Activated CD8-positive, alpha-beta memory T cell treated with anti-CD3 and anti-CD28 coated beads for 48 hours (primary cell): Measurements from ENCODE around the gene PAX2.

Experiments used
- DNase-seq, 3 experiments: peaks; one replicate each; pipeline ENCODE4 v3.0.0-alpha.2; 2020; ENCODE audit warnings: low read depth in 2 of 3, low spot score in 2 of 3

PAX2 gene

DNA sequence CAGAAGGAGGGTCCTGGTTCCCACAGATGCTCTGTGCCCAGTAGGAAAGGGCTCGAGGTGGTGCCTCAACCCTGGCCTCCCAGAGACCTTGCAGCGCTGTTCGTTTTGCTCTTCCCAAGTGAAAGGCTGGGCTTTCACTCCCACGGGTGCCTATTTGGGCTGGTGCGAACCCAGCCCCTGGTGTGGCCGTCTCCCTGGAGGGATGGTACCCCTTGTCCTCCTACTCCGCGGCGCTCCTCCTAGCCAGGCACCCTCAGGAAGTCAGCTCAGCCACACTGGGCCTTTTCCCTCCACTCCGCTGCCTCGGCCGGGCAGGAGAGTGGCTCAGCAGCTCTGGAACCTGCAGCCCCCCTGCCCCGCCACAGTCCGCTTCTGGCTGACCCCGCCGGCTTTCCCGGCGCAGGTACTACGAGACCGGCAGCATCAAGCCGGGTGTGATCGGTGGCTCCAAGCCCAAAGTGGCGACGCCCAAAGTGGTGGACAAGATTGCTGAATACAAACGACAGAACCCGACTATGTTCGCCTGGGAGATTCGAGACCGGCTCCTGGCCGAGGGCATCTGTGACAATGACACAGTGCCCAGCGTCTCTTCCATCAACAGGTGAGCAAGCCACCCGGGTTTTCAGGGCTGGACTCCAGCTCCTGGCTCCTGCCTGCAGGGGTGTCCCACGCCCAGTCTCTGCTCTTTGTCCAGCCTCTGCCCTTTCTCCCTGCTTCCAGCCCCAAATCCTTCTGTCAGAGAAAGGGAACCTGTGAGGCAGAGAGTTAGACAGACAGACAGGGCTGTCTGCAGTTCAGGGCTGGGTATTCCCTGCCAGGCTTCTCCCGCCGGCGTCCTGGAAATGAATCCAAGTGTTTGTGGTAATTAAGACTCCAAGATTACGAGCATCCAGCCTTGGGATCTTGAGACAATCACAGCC is 5.2 kb downstream of the PAX2 start:
- DNase-seq = no peak

DNA sequence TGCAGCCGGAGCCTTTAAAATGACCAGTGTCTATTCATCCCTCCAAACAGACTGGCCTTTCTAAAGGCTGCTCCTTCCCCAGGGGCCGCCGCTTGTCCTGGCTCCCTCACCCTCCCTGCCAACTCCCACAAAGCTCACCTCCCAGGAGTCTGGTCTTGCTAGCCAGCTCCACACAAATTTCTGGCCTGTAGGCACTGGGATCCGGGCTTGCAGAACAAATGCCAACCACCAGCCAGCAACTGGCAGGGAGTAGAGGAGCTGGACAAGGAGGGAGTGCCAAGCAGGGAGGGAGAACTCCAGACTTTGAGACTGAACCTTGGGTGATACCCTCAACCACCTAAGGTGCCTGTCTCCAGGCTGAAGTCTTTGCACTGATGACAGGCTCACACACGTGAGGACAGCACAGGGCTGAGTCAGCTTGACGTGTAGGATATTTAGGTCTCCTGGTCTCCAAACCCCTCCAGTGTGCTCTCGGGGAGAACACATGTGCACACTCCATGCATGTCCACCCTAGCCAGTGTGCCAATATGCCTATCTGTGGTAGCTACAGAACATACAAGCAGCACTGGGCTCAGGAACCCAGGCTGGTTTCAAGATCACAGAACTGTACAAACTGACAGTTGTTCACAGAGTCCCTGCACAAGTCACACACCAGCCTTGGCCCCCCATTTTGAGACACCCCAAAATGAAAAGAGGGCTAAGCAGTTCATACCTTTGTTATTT is 6.0 kb downstream of the PAX2 start:
- DNase-seq = no peak

DNA sequence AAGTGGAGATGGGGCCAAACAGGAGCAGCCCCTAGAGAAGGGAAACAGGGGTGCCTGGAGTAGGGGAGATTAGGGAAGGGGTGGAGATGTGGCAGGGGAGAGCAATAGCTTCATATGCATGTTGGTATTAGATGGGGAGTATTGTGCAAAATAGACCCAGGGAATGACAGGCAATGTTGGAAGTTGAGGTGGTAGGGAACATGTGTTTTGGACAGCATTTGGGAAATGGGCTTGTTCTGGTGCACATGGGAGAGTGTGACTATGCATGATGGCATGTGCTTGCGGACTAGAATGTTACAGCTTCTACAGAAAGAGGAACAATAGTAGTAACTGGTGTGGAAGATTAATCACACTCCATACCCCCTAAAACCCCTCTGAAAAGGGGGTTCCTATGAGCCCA is 10.4 kb downstream of the PAX2 start:
- no peak for DNase-seq

DNA sequence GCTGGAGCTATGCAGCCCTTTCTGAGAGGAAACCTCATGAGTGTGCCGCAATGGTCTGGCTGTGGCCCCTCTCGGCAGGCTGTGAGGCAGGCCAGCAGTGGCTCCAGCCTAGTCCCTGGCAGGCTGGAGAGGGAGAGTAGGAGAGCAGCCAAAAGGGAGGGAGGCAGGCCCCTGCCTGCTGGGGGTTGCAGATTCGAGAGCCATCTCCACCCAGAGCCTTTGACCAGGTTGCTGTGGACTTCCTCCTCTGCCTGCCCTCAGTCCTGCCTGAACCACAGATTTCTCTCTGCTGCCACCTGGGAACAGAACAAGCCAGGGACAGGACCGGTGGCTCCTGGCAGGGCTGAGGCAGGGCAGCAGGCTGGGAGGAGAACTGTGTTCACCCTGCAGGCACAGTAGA is 13.9 kb downstream of the PAX2 start:
- DNase-seq = no peak

DNA sequence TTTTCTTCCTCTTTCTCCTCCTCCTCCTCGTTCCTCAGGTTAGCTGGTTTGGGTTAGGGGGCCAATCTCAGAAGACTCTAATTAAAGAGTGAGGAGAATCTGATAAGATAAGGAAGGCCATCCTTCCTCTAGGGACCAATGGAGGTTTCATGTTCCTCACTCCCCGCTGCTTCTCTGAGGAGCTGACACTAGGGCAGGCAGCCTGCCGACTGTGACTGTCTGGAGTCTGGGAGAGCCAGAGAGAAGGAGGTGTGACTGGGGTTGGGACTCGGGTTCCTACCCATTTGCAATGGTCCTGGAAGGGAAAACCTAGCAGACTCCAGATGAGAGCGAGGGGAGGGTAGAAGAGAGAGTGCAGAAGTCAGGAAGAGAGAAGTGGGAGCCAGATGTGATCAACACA is 15.3 kb downstream of the PAX2 start:
- no peak for DNase-seq

DNA sequence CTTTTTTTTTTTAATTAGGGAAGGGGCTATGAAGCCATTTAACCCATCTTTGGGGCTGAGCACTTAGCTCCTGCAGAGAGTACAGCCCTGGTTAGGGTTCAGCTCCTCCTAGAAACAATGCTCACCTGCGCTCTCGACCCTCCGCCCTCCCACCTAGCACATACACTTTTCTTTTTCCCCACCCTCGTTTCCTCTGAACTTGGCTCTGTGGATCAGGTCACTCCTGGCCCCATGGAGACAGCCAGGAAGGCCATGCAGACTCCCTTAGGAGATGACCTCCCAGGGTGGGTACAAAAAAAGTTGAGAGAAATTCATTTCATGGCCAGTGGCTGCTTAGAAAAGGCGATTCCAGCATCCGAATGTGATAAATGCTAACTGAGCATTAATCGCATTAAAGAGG is 15.8 kb downstream of the PAX2 start:
- DNase-seq = no peak

DNA sequence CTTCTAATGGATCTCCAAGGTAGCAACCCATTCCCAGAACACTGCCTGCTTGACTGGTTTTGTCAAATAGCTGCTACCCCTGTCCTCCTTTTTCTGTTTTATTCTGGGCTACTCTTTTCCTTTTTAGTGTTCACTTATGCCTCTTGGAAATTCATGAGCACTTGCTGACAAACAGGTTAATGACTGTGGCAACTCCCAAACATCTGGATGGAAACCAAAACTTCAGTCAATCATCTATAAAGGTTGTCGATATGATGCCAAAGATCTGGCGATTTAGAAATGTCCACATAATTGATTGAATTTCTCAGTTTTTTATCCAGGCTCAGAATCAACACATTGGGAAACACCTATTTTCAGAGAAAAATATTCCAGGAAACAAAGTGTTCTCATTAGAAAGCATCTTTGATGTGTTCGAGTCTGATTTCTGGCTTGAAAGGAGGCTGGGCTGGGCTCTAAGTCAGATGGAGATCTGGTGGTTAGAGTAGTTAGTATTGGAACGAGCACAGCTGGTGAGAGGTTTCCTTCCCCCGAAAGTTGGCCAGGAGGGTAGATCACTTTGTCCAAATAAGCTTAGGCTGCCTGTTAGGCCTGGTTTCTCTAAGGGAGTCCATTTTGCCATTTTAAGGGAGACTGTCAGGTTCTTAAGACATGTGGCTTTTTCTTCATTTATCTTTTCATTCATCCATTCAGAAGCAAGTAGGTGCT is 17.8 kb downstream of the PAX2 start:
- DNase-seq = no peak

DNA sequence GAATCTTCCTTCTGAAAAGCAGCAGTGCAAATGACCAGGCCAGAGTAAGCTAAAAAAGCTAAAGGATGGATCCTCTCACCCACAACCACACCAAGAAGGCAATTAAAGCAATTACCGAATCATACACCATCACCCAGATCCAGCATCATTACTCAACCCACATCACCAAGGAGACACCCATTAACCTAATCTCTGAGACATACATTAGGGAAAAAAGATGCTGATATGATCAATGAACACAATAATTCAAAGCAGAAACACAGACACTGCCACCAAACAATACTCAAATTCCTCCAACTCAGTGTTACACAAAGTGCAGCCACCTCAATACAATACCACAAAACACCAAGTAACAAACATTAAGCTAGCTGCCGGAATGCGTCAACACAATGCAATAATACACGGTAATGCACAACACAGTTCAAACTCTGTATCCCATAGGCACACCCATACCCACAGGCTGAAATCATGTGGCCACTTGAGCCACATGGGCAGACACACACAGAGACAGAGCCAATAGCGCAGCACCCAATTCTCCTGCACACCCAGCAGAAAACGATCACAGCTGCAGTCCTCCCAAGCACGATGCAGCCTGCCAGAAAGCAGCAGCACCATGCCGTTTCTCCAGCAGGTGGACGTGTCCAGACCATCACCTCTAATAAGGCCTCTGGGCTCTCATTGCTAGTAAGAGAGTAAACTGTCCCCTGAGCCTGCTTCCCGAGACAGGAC is 21.5 kb downstream of the PAX2 start:
- DNase-seq = no peak

DNA sequence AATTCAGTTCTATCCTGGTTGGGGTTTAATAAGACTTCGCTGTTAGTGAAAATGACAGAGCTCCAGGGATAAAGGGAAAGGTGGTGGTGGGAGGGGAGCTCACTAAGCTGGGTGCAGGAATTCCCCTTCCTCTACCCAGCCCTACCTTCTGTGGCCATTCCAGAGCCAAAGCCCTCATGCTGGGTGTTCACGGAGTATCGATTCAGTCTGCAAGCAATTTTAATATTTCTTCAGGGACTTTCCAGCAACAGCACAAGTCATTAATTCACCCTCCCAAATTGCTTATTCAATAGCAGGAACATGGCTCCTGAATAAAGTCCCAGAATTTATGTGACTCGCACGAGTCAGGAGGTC is 22.0 kb downstream of the PAX2 start:
- no peak for DNase-seq

DNA sequence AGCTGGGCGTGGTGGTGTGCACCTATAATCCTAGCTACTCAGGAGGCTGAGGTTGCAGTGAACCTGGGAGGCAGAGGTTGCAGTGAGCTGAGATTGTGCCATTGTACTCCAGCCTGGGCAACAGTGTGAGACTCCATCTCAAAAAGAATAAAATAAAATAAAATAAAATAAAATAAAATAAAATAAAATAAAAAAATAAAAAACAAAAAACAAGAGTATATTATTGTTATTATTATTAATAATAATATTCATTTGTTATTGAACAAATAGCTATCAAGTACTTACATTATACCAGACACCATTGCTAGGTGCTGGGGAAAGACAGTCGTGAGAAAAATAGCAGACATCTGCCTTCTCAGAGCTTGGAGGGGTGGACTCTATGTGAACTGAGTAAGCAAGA is 24.1 kb downstream of the PAX2 start:
- DNase-seq = no peak

DNA sequence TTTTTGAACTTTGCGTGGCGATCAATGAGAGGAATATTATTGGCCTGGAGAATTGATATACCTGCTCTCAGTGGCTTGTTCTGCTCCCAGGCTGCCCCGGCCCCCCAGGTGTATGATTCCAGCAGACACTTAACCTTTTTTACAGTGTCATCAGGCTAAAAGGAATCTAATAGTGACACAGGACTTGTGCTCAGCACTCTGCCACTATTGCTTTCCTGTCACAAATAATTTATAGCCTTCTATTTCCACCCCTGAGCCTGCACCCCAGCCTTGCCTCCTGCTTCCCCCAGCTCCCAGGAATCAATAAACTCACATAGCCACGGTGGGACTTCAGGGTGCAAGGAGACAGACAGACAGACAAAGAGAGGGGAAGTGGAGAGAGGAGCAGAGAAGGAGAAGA is 28.3 kb downstream of the PAX2 start:
- DNase-seq = no peak

DNA sequence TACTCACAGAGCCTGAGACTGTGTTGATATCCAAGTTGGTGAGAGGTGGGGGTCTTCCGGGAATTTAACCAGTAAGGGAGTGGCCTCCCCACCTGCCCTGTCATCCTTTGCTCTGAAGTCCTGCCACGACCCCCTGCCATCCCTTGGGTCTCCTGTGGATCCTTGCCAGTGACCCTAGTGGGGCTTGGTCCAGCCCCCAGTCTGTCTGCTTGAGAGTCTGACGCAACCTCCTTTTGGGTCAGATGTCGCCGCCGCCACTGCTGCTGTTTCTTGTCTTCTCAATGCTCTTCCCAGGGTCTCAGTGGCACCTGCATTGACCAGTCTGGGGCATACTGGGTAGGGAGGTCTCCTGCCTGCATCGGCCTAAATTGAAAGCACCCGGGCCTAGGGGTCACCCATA is 28.8 kb downstream of the PAX2 start:
- DNase-seq = no peak

DNA sequence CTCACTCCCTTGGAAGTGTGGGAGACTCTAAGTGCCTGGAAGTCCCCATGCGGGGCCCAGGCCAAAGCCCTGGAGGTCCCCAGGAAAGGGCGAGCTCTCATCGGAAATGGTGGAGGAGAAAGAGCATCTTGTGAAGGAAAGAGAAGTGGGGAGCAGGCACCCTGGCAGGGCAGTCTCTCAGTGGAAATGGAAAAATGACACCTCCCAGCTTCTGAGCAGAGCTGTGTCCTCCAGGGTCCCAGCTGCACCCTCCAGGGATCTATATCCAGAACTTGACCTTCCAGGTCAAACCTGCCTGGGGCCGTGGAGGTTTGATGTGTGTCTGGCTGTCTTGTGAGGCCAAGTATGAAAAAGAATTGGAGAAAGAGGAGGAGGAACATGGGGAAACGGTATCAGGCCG is 29.5 kb downstream of the PAX2 start:
- DNase-seq = no peak

DNA sequence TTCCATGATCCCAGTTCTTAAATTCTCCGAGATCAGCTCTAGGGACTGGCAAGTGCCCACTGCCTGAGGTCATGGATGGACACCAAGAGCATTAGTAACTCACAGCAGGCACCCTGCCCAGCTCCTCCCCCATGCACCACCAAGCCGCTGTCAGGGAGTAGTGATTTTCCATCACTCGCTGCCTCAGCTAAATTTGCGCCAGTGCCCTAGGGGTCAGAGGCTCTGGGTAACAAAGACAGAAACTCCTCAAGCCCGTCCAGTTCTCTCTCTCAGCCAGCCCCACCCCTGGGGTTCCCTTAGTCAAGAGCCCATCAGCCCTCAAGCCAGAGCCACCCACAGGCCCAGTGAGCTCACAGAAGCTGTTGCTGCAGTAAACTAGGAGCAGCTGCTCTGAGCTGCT is 30.0 kb downstream of the PAX2 start:
- DNase-seq = no peak

DNA sequence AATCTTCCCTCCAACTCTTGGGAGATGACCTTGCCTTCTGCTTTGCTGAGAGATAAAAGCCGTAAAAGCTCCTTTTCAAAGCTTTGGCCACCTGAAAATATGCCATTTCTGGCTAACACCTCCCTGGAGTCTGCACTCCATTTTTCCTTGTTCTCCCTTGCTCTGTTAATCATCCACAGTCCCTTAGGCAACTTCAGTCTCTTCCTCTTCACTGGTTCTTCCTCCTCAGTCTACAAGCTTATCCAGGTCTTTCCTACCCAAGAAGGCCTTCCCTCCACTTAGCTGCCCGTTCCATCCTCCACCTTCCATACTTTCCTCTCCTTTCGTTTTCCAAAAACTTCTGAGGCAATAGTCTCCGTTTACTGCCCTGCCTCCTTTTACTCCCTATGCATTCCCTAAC is 30.5 kb downstream of the PAX2 start:
- no peak for DNase-seq

DNA sequence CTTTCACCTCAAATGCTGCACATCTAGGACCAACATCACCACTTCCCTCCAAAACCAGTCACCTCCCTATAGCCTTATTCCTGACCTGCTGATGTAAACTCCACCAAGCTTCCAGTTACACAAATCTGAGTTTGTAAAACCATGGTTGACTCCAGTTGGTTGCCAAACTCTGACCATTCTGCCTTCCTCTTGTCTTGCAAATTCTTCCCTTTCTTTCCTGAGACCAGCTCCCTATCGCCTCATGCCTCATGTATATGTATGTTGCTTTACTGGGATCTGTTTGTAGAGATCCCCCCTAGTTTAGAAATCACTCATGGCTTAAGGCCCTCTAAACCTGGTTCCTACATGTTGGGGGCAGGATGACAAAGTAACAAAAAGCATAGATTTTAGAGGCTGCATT is 31.3 kb downstream of the PAX2 start:
- no peak for DNase-seq

DNA sequence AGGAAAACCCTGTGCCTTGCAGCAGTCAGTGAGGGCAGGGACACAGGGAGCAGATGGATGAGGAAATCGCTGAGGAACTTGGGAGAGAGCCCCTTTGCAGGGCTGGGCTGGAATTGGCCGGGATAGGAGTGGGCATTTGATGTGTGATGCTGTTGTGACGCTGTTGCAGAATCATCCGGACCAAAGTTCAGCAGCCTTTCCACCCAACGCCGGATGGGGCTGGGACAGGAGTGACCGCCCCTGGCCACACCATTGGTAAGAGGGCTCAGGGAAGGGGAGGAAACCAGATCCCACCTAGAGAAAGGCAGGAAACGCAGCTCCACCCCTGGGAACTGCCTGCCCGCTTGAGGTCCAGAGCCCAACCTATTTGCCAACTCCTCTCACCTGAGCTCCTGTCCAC is 33.9 kb downstream of the PAX2 start:
- no peak for DNase-seq

DNA sequence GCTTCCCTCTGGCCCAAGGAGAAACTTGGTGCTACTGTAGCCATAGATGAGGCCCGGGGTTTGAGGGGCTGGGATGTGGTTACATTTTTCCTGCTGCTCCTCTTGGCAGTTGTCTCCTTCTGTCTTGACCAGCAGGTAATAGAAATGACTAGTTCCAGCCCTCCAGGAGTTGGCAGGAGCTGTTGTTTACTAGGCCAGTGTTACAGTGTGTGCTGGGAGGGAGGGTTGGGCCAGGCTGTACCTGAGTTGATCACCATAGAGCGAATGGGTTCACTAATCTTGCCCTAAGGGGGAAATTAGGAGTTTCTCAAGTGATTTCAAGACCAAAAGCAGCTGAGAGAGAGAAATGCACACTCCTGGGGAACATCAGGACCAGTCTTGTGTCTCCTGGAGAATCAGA is 34.9 kb downstream of the PAX2 start:
- DNase-seq = no peak

DNA sequence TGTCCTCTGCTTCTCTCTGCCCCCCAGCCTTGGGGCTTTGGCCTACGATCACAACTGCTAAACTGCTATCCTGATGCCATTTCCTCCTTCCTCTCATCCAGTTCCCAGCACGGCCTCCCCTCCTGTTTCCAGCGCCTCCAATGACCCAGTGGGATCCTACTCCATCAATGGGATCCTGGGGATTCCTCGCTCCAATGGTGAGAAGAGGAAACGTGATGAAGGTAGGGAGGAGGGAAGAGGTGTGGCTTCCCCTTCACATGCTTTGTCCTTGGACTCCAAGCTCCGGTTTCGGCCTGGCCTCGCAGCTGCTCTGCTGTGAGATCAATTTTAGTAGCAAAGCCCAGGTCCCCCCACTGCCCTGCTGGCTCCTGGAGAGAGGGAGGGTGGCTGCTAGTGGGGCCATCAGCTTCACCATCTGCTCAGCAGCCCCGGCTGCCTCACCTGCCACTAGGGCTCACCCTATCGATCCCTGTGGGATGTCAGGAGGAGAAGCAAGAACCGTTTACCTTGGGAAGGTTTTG is 35.8 kb downstream of the PAX2 start:
- DNase-seq = no peak

DNA sequence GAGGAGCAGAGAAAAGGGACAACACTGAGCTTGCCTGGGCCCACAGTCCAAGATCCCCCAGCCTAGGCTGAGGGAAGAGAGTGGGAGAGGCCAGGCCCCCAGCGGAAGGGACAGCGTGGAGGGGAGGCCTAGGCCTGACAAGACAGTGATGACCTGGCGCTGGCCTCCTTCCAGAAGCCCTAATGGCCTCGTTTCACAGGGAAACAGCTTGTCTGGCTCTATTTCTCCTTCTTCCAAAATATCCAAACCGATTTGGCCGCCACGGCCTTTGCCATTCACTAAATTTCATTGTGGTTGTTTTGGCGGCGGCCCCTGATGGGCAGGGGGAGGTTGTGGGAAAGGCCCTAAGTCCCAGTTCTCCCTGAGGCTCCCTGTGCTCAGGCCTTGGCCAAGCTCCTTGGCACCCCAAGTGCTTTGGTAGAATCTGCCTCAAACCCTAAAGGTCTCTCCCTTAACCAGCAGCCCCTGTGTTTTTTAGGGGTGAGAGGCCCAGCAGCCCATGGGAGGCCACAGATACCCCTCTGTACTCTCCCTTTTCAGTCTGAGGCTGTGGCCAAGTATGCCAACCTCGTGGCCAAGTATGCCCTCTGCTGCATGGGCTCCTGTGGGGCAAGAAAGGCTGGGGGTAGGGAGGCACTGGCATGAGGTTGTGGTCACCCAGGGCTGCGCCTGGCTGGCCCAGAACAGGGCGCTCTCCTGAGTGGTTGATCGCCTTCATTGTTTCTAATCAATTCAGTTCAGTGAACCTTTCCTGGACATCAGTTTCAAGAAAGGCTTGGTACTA is 37.3 kb downstream of the PAX2 start:
- no peak for DNase-seq
